22Rv1 (cell line): ENCODE data around the gene AOPEP.
"Not testable (repeated sequence)": the region's sequence is repeated elsewhere in the genome, so short reads cannot be mapped to it uniquely, and the experiment has no call there.

Experiments used
- ZFX ChIP-seq: fragments of 450-650 bp; IDR thresholded peaks from 2 replicates; pipeline ENCODE4 v1.6.1; 2017; ENCODE audit warnings: antibody characterized with exemption, borderline replicate concordance
- TF ChIP-seq, protein P1 (sequence below): fragments of 450-650 bp; IDR thresholded peaks from 2 replicates; pipeline ENCODE4 v1.5.1; 2017; ENCODE audit warnings: mild to moderate bottlenecking

DNA sequence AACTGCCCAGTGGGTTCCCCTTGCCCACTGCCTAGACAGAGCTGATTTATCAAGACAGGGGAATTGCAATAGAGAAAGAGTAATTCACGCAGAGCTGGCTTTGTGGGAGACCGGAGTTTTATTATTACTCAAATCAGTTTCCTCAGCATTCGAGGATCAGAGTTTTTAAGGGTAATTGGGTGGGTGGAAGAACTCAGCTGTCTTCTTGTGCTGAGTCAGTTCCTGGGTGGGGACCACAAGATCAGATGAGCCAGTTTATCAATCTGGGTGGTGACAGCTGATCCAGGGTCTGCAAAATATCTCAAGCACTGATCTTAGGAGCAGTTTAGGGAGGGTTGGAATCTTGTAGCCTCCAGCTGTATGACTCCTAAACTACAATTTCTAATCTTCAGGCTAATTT, 152.3 kb downstream of the AOPEP start:
- TF ChIP-seq, protein P1, sequence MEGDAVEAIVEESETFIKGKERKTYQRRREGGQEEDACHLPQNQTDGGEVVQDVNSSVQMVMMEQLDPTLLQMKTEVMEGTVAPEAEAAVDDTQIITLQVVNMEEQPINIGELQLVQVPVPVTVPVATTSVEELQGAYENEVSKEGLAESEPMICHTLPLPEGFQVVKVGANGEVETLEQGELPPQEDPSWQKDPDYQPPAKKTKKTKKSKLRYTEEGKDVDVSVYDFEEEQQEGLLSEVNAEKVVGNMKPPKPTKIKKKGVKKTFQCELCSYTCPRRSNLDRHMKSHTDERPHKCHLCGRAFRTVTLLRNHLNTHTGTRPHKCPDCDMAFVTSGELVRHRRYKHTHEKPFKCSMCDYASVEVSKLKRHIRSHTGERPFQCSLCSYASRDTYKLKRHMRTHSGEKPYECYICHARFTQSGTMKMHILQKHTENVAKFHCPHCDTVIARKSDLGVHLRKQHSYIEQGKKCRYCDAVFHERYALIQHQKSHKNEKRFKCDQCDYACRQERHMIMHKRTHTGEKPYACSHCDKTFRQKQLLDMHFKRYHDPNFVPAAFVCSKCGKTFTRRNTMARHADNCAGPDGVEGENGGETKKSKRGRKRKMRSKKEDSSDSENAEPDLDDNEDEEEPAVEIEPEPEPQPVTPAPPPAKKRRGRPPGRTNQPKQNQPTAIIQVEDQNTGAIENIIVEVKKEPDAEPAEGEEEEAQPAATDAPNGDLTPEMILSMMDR, result not testable (repeated sequence)
- TF ChIP-seq ZFX, result not testable (repeated sequence)
